Prostate gland (tissue), 2 donors: ENCODE results near the gene OR13J1.

Source experiments
- CTCF ChIP-seq, 4 experiments: fragments of 200-600 bp in 2 of 4; fragments of 450-650 bp in 2 of 4; sonication (generic) in 2 of 4; IDR thresholded peaks; 1 replicate in 3 of 4; 2 replicates in 1 of 4; pipeline ENCODE4 v1.5.1; 2016 to 2019; ENCODE audit warnings: antibody characterized with exemption in 4 of 4, mild to moderate bottlenecking in 2 of 4, moderate library complexity in 2 of 4
- POLR2A ChIP-seq: fragments of 450-650 bp; IDR thresholded peaks from one replicate; pipeline ENCODE4 v1.6.1; 2016; ENCODE audit warnings: antibody characterized with exemption, mild to moderate bottlenecking
- POLR2AphosphoS5 ChIP-seq: sonication (generic); formaldehyde crosslinking; IDR thresholded peaks from one replicate; pipeline ENCODE4 v1.6.1; 2017; ENCODE audit warnings: antibody characterized with exemption

GRCh38 chr9:35911690-35912089, 41.5 kb upstream of the OR13J1 start:
- no peak for TF ChIP-seq CTCF (IDR thresholded peaks at IDR 0.05)
- no peak for TF ChIP-seq POLR2A
- no peak for TF ChIP-seq POLR2AphosphoS5
